HepG2 (cell line): ENCODE data around the gene WIPF2. TPM values are rescaled to one million over a fixed set of nuclear protein-coding genes. Genes with fewer than 3 reads are reported as not detected.

ENCODE experiments used
- ATAC-seq: fragments of 200-7000 bp; cut with Tn5 transposase; 3 replicates; pipeline ENCODE4 v1.9.1; 2020; ENCODE audit warnings: mild to moderate bottlenecking, moderate library complexity
- BruUV-seq: library from RNA; stranded (reverse); fragments of 400-500 nt; replicated peaks from 2 replicates; lab custom pipeline; 2021; lab: Mats Ljungman, UMichigan
- CTCF ChIA-PET: fragments of 300-600 bp; formaldehyde crosslinking; extraction: SDS; loops from one replicate; lab custom pipeline; 2021; ENCODE audit warnings: low total read pairs, inconsistent platforms, low intra/inter-chr PET ratio; lab: Yijun Ruan, JAX
- POLR2A ChIA-PET: fragments of 350-600 bp; sonication (Branson Sonifier 250); formaldehyde crosslinking; loops from one replicate; lab custom pipeline; 2020; ENCODE audit warnings: antibody characterized with exemption, inconsistent platforms; lab: Yijun Ruan, JAX
- DNase-seq: peaks from one replicate; pipeline ENCODE4 v3.0.0-alpha.2; 2015; ENCODE audit warnings: low spot score
- FAIRE-seq: peaks from 3 replicates; lab custom pipeline; 2011; peaks lifted over from hg19 to GRCh38; lab: Jason Lieb, UNC
- H2AFZ ChIP-seq: one replicate; pipeline ENCODE4 v1.6.1; 2011; ENCODE audit warnings: low read length, inconsistent platforms
- H3K27ac ChIP-seq: fragments of 300-600 bp; 3 replicates; pipeline ENCODE4 v1.8.0; 2011; ENCODE audit warnings: mixed run types, mild to moderate bottlenecking, mixed read lengths, low read length, inconsistent platforms; ENCODE audit not compliant: insufficient read depth; ENCODE audit errors: extremely low read length
- H3K27me3 ChIP-seq, 2 experiments: fragments of 200-600 bp in 1 of 2; 2 replicates in 1 of 2; 3 replicates in 1 of 2; pipeline versions ENCODE4 v1.6.0 to v1.8.0; 2011; ENCODE audit warnings: low read length in 2 of 2, mild to moderate bottlenecking in 2 of 2, moderate library complexity in 2 of 2, inconsistent platforms in 1 of 2; ENCODE audit not compliant: insufficient read depth in 2 of 2, control insufficient read depth in 1 of 2
- H3K36me3 ChIP-seq, 2 experiments: fragments of 200-600 bp in 1 of 2; replicated peaks in 1 of 2; 2 replicates in 1 of 2; 3 replicates in 1 of 2; pipeline versions ENCODE4 v1.5.1 to v1.8.0; 2011; ENCODE audit warnings: low read length in 2 of 2, inconsistent platforms in 1 of 2; ENCODE audit not compliant: insufficient read depth in 2 of 2, control insufficient read depth in 1 of 2
- H3K4me1 ChIP-seq: 2 replicates; pipeline ENCODE4 v1.5.1; 2012; ENCODE audit warnings: low read length, inconsistent platforms; ENCODE audit not compliant: insufficient read depth
- H3K4me2 ChIP-seq: 2 replicates; pipeline ENCODE4 v1.6.0; 2011; ENCODE audit warnings: low read depth, low read length, inconsistent platforms
- H3K4me3 ChIP-seq, 3 experiments: fragments of 200-600 bp in 1 of 3; sonication (generic), shearing (Covaris generic) in 1 of 3; replicated peaks in 1 of 3; 2 replicates each; pipeline ENCODE4 v1.5.1; 2011 to 2016; ENCODE audit warnings: low read length in 3 of 3, inconsistent platforms in 2 of 3, low read depth in 2 of 3, mild to moderate bottlenecking in 2 of 3, control low read depth in 1 of 3, mixed read lengths in 1 of 3; ENCODE audit not compliant: insufficient read depth in 1 of 3
- H3K79me2 ChIP-seq: one replicate; pipeline ENCODE4 v1.6.1; 2011; ENCODE audit warnings: low read length, inconsistent platforms; ENCODE audit not compliant: insufficient read depth
- H3K9ac ChIP-seq: 2 replicates; pipeline ENCODE4 v1.6.0; 2011; ENCODE audit warnings: mild to moderate bottlenecking, low read depth, low read length, inconsistent platforms; ENCODE audit not compliant: insufficient read depth
- H3K9me3 ChIP-seq: 2 replicates; pipeline ENCODE4 v1.5.1; 2012; ENCODE audit warnings: mild to moderate bottlenecking, low read length
- H4K20me1 ChIP-seq: 2 replicates; pipeline ENCODE4 v1.6.0; 2011; ENCODE audit warnings: inconsistent platforms, mild to moderate bottlenecking, low read length, moderate library complexity; ENCODE audit not compliant: insufficient read depth
- GATAD2A ChIP-seq: IDR thresholded peaks from 2 replicates; pipeline ENCODE4 v1.6.1; 2016
- HOXA5 ChIP-seq: sonication (generic); formaldehyde crosslinking; IDR thresholded peaks from 2 replicates; pipeline ENCODE4 v1.4.0; 2020; ENCODE audit warnings: missing genetic modification reagents
- NONO ChIP-seq, 2 experiments: fragments of 450-650 bp in 1 of 2; sonication (generic) in 1 of 2; formaldehyde crosslinking in 1 of 2; IDR thresholded peaks in 1 of 2; conservative IDR thresholded peaks in 1 of 2; 2 replicates each; pipeline versions ENCODE4 v1.6.1 to v1.8.0; 2017 to 2022; ENCODE audit warnings: mild to moderate bottlenecking in 1 of 2, missing genetic modification reagents in 1 of 2, moderate library complexity in 1 of 2
- WGBS: methylation state at CpG from one replicate; pipeline ENCODE4 v1.1.6; 2017; ENCODE audit warnings: low lambda C conversion rate; 5-methylcytosine and 5-hydroxymethylcytosine counted together
- in situ Hi-C: cut with HindIII; loops from 2 replicates; pipeline ENCODE4 v1.10.0; 2017; ENCODE audit warnings: low pct_unique_long_range_greater_than_20kb; ENCODE audit not compliant: extremely low pct_ligation_motif_present
- intact Hi-C: fragments of 100-400 bp; cut with micrococcal nuclease; formaldehyde crosslinking; loops from one replicate; pipeline ENCODE4 v1.10.0; 2022; ENCODE audit not compliant: unreplicated experiment
- polyA plus RNA-seq, 8 experiments: library from polyadenylated mRNA; depleted of rRNA in 3 of 8; stranded (reverse) in 7 of 8; unstranded in 1 of 8; fragments of >200 nt; fragmentation: Illumina TruSeq in 4 of 8; extraction: Trizol in 4 of 8; gene quantifications; 2 replicates each; pipeline versions ENCODE4 v1.2.1 to v1.2.3, GENCODE V29; 2011 to 2016; ENCODE audit warnings: low read depth in 4 of 8, missing spikeins in 1 of 8, mixed read lengths in 1 of 8; ENCODE audit not compliant: insufficient read depth in 1 of 8
- total RNA-seq, 5 experiments: library from RNA; depleted of rRNA; stranded (reverse); fragments of >200 nt; fragmentation: Illumina TruSeq; extraction: Trizol; gene quantifications; 2 replicates each; pipeline ENCODE4 v1.2.3, GENCODE V29; 2016; ENCODE audit warnings: low read depth in 1 of 5
- TF ChIP-seq, protein P1 (sequence below): sonication (generic); formaldehyde crosslinking; IDR thresholded peaks from 2 replicates; pipeline ENCODE4 v1.4.0; 2020; ENCODE audit warnings: mild to moderate bottlenecking, missing genetic modification reagents
- TF ChIP-seq, protein P2 (sequence below): sonication (generic); formaldehyde crosslinking; IDR thresholded peaks from 2 replicates; pipeline ENCODE4 v1.5.1; 2020; ENCODE audit warnings: mild to moderate bottlenecking, missing genetic modification reagents, borderline replicate concordance

The WIPF2 gene
- total and polyA plus RNA-seq, 2 of the 13 experiments (the other 11 are each of a cell fraction or from before 2014, with no cell fraction given) = 7.2 to 10.8 TPM

DNA sequence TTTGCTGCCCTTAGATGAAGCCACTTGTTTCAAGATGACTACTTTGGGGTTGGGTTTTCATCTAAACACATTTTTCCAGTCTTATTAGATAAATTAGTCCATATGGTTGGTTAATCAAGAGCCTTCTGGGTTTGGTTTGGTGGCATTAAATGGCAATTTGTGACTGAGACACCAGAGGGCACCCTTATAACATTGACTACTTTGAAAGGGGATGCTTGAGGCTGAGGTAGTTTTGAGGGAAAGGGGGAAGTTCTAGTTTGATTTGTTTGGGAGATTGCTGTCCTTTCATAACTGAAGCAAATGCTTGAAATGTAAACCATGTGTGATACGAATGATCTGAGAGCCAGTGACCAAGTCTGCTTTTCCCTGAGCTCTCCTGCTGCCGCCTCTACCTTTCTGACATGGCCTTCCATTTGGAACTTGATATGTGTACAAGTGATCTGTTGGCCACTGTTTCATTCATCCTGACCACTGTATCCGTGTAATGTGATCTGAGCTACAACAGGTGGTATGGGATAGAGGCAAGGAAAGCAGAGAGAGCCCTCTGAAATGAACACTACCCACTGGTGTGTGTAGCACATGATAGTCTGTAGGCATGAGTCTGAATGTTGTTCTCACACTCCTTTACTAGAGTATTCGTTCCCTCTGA is 84.0 kb downstream of the WIPF2 start (continued):
- TF ChIP-seq, protein P1, sequence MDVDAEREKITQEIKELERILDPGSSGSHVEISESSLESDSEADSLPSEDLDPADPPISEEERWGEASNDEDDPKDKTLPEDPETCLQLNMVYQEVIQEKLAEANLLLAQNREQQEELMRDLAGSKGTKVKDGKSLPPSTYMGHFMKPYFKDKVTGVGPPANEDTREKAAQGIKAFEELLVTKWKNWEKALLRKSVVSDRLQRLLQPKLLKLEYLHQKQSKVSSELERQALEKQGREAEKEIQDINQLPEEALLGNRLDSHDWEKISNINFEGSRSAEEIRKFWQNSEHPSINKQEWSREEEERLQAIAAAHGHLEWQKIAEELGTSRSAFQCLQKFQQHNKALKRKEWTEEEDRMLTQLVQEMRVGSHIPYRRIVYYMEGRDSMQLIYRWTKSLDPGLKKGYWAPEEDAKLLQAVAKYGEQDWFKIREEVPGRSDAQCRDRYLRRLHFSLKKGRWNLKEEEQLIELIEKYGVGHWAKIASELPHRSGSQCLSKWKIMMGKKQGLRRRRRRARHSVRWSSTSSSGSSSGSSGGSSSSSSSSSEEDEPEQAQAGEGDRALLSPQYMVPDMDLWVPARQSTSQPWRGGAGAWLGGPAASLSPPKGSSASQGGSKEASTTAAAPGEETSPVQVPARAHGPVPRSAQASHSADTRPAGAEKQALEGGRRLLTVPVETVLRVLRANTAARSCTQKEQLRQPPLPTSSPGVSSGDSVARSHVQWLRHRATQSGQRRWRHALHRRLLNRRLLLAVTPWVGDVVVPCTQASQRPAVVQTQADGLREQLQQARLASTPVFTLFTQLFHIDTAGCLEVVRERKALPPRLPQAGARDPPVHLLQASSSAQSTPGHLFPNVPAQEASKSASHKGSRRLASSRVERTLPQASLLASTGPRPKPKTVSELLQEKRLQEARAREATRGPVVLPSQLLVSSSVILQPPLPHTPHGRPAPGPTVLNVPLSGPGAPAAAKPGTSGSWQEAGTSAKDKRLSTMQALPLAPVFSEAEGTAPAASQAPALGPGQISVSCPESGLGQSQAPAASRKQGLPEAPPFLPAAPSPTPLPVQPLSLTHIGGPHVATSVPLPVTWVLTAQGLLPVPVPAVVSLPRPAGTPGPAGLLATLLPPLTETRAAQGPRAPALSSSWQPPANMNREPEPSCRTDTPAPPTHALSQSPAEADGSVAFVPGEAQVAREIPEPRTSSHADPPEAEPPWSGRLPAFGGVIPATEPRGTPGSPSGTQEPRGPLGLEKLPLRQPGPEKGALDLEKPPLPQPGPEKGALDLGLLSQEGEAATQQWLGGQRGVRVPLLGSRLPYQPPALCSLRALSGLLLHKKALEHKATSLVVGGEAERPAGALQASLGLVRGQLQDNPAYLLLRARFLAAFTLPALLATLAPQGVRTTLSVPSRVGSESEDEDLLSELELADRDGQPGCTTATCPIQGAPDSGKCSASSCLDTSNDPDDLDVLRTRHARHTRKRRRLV (CRISPR knock-in tag) = no peak
- TF ChIP-seq GATAD2A (0 out of 2 replicates have a peak, but pooled peaks have one; percentile 23), HOXA5 (CRISPR knock-in tag) (peak; percentile 65)

DNA sequence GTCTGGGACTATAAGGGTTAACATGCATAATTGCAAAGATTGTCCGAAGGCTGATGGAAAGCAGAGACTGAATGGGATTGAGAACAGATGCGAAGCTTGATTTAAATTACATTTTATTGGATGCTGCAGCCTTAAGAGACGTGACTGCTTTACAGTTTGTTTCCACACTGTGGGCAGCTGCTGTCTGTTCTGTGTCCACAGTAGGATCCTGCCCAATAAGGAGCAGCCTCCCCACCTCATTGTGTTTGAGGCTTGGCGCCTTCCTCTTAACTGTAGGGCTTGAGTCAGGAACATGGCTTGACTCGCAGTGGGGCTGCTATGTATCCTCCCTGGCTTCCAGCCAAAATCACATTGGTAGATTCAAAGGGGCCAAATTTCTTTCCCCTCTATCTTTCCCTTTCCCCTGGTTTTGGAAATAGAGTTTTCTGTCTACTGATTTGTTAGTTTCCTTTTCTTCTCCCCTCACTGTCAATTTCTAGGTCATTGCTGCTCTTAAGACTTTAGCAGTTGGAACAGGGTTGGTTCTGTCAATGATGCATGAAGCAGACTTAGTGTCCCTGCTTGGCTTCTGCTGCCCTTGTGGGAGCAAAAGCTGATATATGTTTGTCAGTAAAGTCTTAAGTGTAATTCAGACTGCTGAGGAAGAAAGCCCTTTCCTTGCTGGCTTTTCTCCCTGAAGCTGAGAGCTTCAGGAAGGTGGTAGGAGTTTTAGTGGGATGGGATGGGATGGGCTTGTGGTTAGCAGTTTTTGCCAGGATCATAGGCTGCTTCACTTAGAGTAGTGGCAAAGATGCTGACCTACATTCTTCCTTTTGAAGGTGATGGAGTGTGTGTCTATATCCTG is 84.8 kb downstream of the WIPF2 start:
- POLR2A ChIA-PET = interaction anchor here (1.3 to 1.4 kb wide), 2 partner anchors 51 to 52 kb away, joined by 3 to 6 read pairs; no protein-coding TSS in a partner anchor
- CTCF ChIA-PET = interaction anchor here (0.9 to 8.6 kb wide), 7 partner anchors 13 to 290 kb away, joined by 3 to 157 read pairs (median 4); no protein-coding TSS in a partner anchor
- H2AFZ ChIP-seq = no peak overlapping the region
- no peak overlapping the region for H3K4me3 ChIP-seq
- intact Hi-C loops (loop anchor here (1.0 to 5.0 kb wide), 3 partner anchors 13 to 113 kb away; partner anchors contain the start of gene TOP2A), in situ Hi-C loops (no loop called here)
- H3K9ac ChIP-seq = no peak overlapping the region
- ATAC-seq = no peak
- H3K4me1 ChIP-seq = peaks cover 29% of the 10 kb centered on the region
- no peaks in the 10 kb centered on the region for H4K20me1 ChIP-seq
- TSS peak; percentile 32 for BruUV-seq
- no peaks in the 10 kb centered on the region for H3K9me3 ChIP-seq
- no peak for FAIRE-seq
- H3K27me3 ChIP-seq = no peaks in the 10 kb centered on the region
- TF ChIP-seq NONO (IDR thresholded peaks at IDR 0.05) (no peak), NONO (CRISPR knock-in tag; conservative IDR thresholded peaks at IDR 0.05) (0 out of 2 replicates have a peak, but pooled peaks have one; percentile 7)
- TF ChIP-seq, protein P2, sequence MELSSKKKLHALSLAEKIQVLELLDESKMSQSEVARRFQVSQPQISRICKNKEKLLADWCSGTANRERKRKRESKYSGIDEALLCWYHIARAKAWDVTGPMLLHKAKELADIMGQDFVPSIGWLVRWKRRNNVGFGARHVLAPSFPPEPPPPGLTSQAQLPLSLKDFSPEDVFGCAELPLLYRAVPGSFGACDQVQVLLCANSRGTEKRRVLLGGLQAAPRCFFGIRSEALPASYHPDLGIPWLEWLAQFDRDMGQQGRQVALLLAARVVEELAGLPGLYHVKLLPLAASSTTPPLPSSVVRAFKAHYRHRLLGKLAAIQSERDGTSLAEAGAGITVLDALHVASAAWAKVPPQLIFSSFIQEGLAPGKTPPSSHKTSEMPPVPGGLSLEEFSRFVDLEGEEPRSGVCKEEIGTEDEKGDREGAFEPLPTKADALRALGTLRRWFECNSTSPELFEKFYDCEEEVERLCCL (CRISPR knock-in tag) = no peak
- H3K79me2 ChIP-seq = no peaks in the 10 kb centered on the region
- H3K27ac ChIP-seq = no peak overlapping the region
- no peak overlapping the region for H3K4me2 ChIP-seq
- 98% methylated on average over 5 of the region's 5 CpGs for WGBS
- no peak for DNase-seq
- peaks cover 6 to 42% of the 10 kb centered on the region in 2 experiments for H3K36me3 ChIP-seq
